ENCODE results near the gene CAMK1G. TPM values are rescaled to one million over a fixed set of nuclear protein-coding genes. Genes with fewer than 3 reads are reported as not detected.

CAMK1G gene
- total and polyA plus RNA-seq, 2 donors (not counting 3 experiments of a cell fraction or from before 2014, with no cell fraction given): not detected

DNA sequence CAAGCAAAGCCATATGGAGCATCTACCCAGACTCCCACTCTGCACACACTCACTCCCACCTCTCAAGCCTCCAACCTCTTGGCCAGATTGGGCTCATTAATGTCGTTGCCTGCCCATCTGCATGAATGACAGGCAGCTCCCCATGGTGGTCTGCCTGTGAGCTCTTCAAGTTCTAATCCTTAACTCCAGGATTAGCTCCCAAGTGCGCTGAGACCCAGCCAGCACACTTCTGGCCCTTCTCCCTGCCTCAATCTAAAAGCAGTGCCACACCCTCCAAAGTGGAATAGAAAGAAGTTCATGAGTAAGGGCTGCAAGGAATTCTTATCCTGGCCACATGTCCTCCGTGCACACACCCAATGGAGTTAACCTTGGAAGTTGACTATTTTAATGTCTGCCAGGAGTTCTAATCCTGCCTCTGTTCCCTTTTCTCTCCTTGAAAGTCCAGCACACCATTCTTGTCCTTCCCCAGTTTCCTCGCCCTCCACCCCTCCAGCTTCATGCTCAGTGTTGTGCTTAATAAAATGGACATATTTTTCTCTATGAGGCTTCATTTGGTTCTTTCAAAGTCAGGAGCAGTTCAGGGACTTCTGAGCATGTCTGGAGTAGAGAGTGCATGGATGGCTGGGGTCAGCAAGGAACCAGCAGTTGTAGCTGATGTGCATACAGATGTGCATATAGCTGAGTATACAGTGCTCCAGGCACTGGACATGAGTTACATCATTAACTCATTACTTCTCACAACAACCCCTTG lies 30.1 kb downstream of the CAMK1G start:
- H4K20me1 ChIP-seq (replicated peaks; ENCODE audit: control insufficient read depth, extremely low read depth, insufficient read depth, low read length): no peaks in the 10 kb centered on the region
- ChIA-PET CTCF (interaction anchor here (1.0 to 1.7 kb wide), 3 partner anchors 9 to 23 kb away, joined by 3 to 4 read pairs (median 4); no protein-coding TSS in a partner anchor), POLR2A (no interaction called here)
- H3K9me3 ChIP-seq (replicated peaks; ENCODE audit: control insufficient read depth, insufficient read depth, low read length): no peaks in the 10 kb centered on the region
- H2AFZ ChIP-seq (ENCODE audit: low read depth, low read length): no peak overlapping the region
- H3K79me2 ChIP-seq (ENCODE audit: control insufficient read depth, insufficient read depth, low read length): no peaks in the 10 kb centered on the region
- TF ChIP-seq, protein P1, sequence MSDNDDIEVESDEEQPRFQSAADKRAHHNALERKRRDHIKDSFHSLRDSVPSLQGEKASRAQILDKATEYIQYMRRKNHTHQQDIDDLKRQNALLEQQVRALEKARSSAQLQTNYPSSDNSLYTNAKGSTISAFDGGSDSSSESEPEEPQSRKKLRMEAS (IDR thresholded peaks at IDR 0.05; ENCODE audit: insufficient read depth, insufficient read length): no peak
- TF ChIP-seq POLR2AphosphoS5 (IDR thresholded peaks at IDR 0.05; ENCODE audit: insufficient read depth, low read depth, low read length) (no peak), EZH2 (IDR thresholded peaks at IDR 0.05; ENCODE audit: borderline replicate concordance, low read depth, low read length, severe bottlenecking) (no peak)
- FAIRE-seq: no peak
- H3K4me2 ChIP-seq (ENCODE audit: insufficient read depth, low read length): no peak overlapping the region
- DNase-seq (ENCODE audit: low read depth, low spot score): no peak
- H3K4me3 ChIP-seq (replicated peaks in 1 of 3; ENCODE audit: insufficient read depth in 1 of 3, low read depth in 1 of 3, low read length in 3 of 3): no peak overlapping the region
- no TSS peak for BruUV-seq (replicated peaks)
- no peaks in the 10 kb centered on the region for H3K36me3 ChIP-seq (ENCODE audit: control insufficient read depth in 2 of 2, extremely low read depth in 1 of 2, insufficient read depth in 2 of 2, low read length in 2 of 2)
- no peaks in the 10 kb centered on the region for H3K27me3 ChIP-seq (ENCODE audit: control insufficient read depth in 2 of 2, insufficient read depth in 2 of 2, low read length in 2 of 2)
- no peaks in the 10 kb centered on the region for H3K9me1 ChIP-seq (replicated peaks; ENCODE audit: control insufficient read depth, extremely low read depth, insufficient read depth, low read length)
- H3K4me1 ChIP-seq (ENCODE audit: control insufficient read depth, extremely low read depth, insufficient read depth, low read length): no peaks in the 10 kb centered on the region
- intact Hi-C loops (cut with micrococcal nuclease): no loop called here
- H3K27ac ChIP-seq (ENCODE audit: insufficient read depth, low read depth, low read length): no peak overlapping the region
- H3K9ac ChIP-seq (replicated peaks; ENCODE audit: extremely low read depth, insufficient read depth, low read length): no peak overlapping the region
- dilution Hi-C loops (cut with MboI; ENCODE audit: extremely low pct_ligation_motif_present, low sequenced_read_pairs): no loop called here

- no TSS peak for BruUV-seq (replicated peaks)
- Histone ChIP-seq H3K9me3 (replicated peaks; ENCODE audit: control insufficient read depth, insufficient read depth, low read length) (no peaks in the 10 kb centered on the region), H3K27me3 (ENCODE audit: control insufficient read depth in 2 of 2, insufficient read depth in 2 of 2, low read length in 2 of 2) (no peaks in the 10 kb centered on the region), H2AFZ (ENCODE audit: low read depth, low read length) (no peak overlapping the region), H3K36me3 (ENCODE audit: control insufficient read depth in 2 of 2, extremely low read depth in 1 of 2, insufficient read depth in 2 of 2, low read length in 2 of 2) (no peaks in the 10 kb centered on the region), H3K4me3 (replicated peaks in 1 of 3; ENCODE audit: insufficient read depth in 1 of 3, low read depth in 1 of 3, low read length in 3 of 3) (no peak overlapping the region), H3K9ac (replicated peaks; ENCODE audit: extremely low read depth, insufficient read depth, low read length) (no peak overlapping the region), H3K27ac (ENCODE audit: insufficient read depth, low read depth, low read length) (no peak overlapping the region), H3K9me1 (replicated peaks; ENCODE audit: control insufficient read depth, extremely low read depth, insufficient read depth, low read length) (no peaks in the 10 kb centered on the region), H3K4me1 (ENCODE audit: control insufficient read depth, extremely low read depth, insufficient read depth, low read length) (no peaks in the 10 kb centered on the region), H4K20me1 (replicated peaks; ENCODE audit: control insufficient read depth, extremely low read depth, insufficient read depth, low read length) (no peaks in the 10 kb centered on the region), H3K79me2 (ENCODE audit: control insufficient read depth, insufficient read depth, low read length) (no peaks in the 10 kb centered on the region), H3K4me2 (ENCODE audit: insufficient read depth, low read length) (no peak overlapping the region)
- POLR2A ChIA-PET: no interaction called here
- dilution Hi-C loops (cut with MboI; ENCODE audit: extremely low pct_ligation_motif_present, low sequenced_read_pairs): no loop called here
- no peak for FAIRE-seq
- CTCF ChIA-PET: interaction anchor here (1.1 kb wide), 1 partner anchor 23 kb away, joined by 4 read pairs; no protein-coding TSS in a partner anchor
- TF ChIP-seq POLR2AphosphoS5 (IDR thresholded peaks at IDR 0.05; ENCODE audit: insufficient read depth, low read depth, low read length) (no peak), JUN (IDR thresholded peaks at IDR 0.05; ENCODE audit: borderline replicate concordance, insufficient read depth, insufficient read length, low read depth) (no peak), POLR2A (IDR thresholded peaks at IDR 0.05; ENCODE audit: low read depth, low read length) (no peak), GATA2 (IDR thresholded peaks at IDR 0.05; ENCODE audit: insufficient read depth, insufficient read length, low read depth, low read length) (no peak), CTCF (IDR thresholded peaks at IDR 0.05; ENCODE audit: extremely low read depth in 1 of 2, insufficient read depth in 1 of 2, low read depth in 1 of 2, low read length in 2 of 2) (no peak), FOS (IDR thresholded peaks at IDR 0.05; ENCODE audit: borderline replicate concordance, insufficient read depth, low read length) (no peak), EZH2 (IDR thresholded peaks at IDR 0.05; ENCODE audit: borderline replicate concordance, low read depth, low read length, severe bottlenecking) (no peak), MYC (IDR thresholded peaks at IDR 0.05; ENCODE audit: low read depth, low read length) (no peak)
- TF ChIP-seq, protein P1 (IDR thresholded peaks at IDR 0.05; ENCODE audit: insufficient read depth, insufficient read length): no peak
- DNase-seq (ENCODE audit: low read depth, low spot score): no peak
- intact Hi-C loops (cut with micrococcal nuclease): no loop called here
Observed at GRCh38 chr1:209614151-209614420, 30.6 kb downstream of the CAMK1G start.

All from endothelial cell of umbilical vein (primary cell).